ENCODE data around the gene UGT1A4.

Gene UGT1A4

GRCh38 chr2:233819884-233820773, 101.6 kb downstream of the UGT1A4 start:
- H3K4me3 ChIP-seq (ENCODE audit: low read depth, low read length), result no peak overlapping the region
- no peak for TF ChIP-seq CTCF (IDR thresholded peaks at IDR 0.05; ENCODE audit: low read depth, low read length)

- no peak for TF ChIP-seq CTCF (IDR thresholded peaks at IDR 0.05; ENCODE audit: low read depth, low read length)
- H3K4me3 ChIP-seq (ENCODE audit: low read depth, low read length), result no peak overlapping the region
These were observed 102.2 kb downstream of the UGT1A4 start for GRCh38 chr2:233820774-233821105.

GRCh38 chr2:233821196-233821595, 102.7 kb downstream of the UGT1A4 start:
- TF ChIP-seq CTCF (IDR thresholded peaks at IDR 0.05; ENCODE audit: low read depth, low read length), result no peak

GRCh38 chr2:233821709-233822100, 103.2 kb downstream of the UGT1A4 start:
- TF ChIP-seq CTCF (IDR thresholded peaks at IDR 0.05; ENCODE audit: low read depth, low read length), result no peak
- H3K4me3 ChIP-seq (ENCODE audit: low read depth, low read length), result no peak overlapping the region

More at GRCh38 chr2:233821196-233821595, 102.7 kb downstream of the UGT1A4 start:
- no peak overlapping the region for H3K4me3 ChIP-seq (ENCODE audit: low read depth, low read length)

GRCh38 chr2:233822101-233822771, 103.7 kb downstream of the UGT1A4 start:
- TF ChIP-seq CTCF (IDR thresholded peaks at IDR 0.05; ENCODE audit: low read depth, low read length), result no peak
- no peak overlapping the region for H3K4me3 ChIP-seq (ENCODE audit: low read depth, low read length)

Measured in WI38 (cell line).